Fibroblast of gingiva (primary cell): ENCODE data around the gene CROCC.

Source experiments
- DNase-seq: peaks from one replicate; pipeline ENCODE4 v3.0.0-alpha.2; 2011; ENCODE audit warnings: low read depth

The CROCC gene

DNA sequence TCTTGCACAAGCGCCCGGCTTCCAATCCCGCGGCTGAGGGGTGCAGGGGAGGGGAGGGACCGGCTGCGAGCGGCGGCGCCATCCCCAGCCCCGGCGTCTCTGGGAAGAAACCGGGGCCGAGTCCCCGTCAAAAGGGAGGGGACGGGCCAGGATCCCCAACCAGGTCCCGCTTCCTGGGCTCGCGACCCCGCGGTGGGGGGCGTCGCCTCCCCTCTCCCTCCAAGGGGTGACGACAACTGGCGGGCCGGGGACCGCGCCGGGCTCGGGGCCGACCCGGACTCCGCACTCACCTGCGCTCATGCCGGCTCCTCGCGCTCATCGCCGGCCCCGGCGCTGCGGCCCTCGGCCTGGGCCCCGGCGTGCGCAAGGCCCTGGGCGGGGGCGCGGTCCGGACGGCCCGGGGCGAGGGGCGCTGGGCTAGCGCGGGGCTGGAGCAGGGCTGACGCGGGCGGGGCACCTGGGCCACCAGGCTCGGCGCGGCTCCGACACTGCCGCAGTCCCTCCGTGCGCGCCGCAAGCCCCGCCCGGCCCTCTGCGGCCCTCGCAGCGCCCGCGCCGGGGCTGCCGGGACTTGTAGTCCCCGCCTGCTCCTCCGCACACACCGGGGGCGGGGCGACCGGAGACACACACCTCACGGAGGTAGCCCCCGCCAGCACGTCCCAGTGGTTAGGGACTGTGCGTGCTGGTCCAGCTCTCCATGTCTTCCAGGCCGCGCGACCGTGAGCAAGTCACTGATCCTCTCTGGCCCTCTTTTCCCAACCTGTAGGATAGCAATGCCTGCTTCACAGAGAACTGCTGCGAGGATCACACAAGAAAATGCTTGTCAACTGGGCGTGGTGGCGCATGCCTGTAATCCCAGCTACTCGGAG is 89.9 kb downstream of the CROCC start, which contains the start of gene ATP13A2:
ATP13A2 (minus strand) TSS at position 490 of the 869 bp plus-strand sequence; CDS start at position 300, 190 bp downstream.
- peak; percentile 60 for DNase-seq

DNA sequence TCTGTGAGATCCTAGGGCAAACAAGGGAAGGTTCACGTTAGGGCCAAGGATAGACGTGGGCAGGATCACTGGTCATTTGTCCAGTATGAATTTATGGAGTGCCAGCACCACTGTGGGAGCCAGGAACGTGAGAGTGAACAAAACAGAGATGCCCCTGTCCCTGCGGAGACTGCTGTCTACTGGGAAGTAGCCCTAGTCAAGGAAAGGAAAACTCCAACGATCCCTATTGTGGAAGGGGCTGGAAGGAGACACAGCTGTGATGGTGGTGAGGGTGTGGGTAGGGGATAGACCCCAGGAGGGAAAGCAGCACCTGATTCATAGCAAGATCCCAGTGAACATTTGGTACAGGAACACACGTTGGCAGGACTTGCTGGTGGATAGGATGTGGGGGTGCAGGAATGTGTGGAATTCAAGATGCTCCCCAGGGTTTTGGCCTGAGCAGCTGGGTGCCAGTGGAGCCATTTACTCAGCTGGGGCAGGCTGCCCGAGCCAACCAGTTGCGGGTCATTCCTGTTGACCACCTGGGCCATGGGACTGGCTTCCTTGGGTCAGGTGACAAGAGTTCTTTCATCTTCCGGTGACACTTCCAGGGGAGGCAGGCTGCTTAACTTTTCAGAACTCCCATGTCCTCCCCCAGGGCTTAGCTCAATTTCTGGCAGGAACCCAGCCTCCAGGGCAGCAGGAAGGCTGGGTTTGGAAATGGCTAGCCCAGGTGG is 91.2 kb downstream of the CROCC start:
- DNase-seq: peak; percentile 43

DNA sequence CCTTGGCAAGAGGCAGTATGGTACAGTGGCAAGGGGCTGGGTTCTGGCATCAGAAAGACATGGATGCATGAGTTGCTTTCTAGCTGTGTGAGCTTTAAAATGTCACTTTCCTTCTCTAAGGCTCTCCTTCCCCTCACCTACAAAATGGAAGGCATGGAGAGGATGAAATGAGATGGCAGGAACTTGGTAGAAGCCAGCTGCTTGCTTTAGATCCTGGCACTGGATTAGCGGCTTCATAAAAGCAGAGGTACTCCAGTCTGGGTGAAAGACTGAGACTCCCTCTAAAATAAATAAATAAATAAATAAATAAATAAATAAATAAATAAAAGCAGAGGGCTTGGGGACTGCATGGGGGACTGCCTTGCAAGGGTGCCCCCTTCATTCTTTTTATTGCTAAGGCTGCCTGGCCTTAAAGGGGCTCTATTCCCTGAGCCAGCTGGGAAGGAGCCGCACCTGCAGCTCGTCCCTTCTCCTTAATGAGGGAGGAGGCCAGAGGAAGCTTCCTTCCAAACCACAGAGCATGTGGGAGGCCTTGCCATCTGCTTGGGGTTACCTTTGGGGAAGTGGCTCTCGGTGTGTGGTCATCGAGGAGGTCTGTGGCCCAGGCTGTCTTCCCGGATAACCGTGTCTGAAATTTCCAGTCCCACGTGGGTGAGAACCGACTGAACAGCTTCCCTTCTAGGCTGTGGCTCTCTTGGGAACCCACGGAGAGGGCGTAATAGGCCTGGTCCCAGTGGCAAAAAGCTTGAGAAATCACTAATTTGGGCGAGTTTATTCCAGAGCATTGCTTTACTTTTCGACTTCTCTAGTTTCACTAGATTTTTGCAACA is 92.0 kb downstream of the CROCC start:
- no peak for DNase-seq

DNA sequence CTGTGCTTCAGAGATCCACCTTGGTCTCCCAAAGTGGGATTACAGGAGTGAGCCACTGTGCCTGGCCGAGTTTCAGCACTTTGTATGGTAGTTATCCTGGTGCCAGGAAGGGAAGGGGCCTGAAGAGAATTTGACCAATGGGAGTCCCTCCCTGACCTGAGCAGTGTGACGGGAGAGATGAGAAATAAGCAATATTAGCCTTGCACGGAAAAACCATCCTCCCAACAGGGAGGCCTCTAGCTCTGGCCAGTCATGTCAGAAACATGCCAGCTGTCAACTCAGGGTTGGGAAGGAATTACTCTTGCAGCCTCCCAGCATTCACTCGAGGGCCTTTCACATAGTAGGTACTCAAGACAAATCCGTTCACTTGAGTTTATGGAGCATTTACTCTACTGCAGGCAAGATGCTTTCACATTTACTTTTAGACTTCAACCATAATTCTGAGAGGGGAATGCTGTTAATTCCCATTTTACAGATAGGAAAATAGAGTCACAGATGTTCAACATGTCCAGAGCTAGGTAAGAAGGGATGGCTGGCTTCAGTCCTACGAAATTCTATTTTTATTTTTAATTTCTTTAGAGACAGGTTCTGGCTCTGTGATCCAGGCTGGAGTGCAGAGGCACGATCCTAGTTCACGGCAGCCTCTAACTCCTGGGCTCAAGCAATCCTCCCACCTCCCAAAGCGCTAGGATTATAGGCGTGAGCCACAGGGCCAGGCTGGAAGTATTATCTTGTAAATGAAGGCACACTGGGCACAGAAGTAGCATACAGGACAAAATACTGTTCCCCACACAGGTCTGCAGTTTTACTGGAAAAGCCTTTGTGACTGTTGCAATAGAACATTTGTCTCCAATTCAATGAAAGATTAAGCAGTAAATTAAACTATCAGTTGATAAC is 93.2 kb downstream of the CROCC start:
- DNase-seq: no peak

- no peak for DNase-seq
These were observed 94.6 kb downstream of the CROCC start for GRCh38 chr1:17016317-17016661.

DNA sequence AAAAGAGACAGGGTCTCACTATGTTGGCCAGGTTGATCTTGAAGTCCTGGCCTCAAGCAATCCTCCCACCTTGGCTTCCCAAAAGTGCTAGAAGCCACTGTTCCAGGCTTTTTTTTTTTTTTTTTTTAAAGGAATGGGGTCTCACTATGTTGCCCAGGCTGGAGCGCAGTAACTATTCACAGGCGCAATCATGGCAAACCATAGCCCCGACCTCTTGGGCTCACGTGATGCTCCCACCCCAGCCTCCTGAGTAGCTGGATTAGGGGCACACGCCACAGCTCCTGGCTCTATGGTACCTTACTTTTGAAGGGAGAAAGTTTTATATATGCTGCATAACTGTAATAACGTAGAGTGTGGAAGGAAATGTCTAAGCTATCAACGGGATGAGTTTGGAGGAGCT is 95.7 kb downstream of the CROCC start:
- DNase-seq: no peak

- no peak for DNase-seq
These were observed 97.1 kb downstream of the CROCC start for GRCh38 chr1:17018849-17019248.

- no peak for DNase-seq
These were observed 98.8 kb downstream of the CROCC start for GRCh38 chr1:17020502-17020901.

DNA sequence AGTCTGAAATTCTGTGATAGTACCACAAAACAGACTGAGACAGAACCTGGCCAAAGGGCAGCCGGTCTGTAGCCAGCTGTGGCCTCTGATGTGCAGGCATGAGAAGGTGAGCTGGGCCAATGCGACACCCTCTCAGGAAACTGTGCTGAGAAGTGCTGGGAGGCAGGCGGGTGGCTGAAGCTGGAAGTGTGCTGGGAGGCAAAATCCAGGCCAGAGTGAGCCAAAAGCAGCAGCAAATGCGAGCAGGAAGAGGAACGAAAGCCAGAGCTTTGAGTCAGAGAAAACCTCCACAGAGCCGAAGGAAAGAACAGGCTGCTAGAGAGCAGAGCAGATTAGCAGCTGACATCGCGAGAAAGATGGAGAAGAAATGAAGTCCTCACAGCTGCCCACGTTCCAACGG is 100.2 kb downstream of the CROCC start:
- no peak for DNase-seq
